H1 (cell line): ENCODE measurements around the gene TAGLN2. TPM values are rescaled to one million over a fixed set of nuclear protein-coding genes. Genes with fewer than 3 reads are reported as not detected.

Experiments
- CTCF ChIA-PET: fragments of 300-600 bp; sonication (Branson Sonifier 250); formaldehyde crosslinking; loops from one replicate; lab custom pipeline; 2021; ENCODE audit not compliant: partially characterized antibody; lab: Charles Lee
- POLR2A ChIA-PET: fragments of 300-600 bp; sonication (Branson Sonifier 250); formaldehyde crosslinking; loops from one replicate; lab custom pipeline; 2021; ENCODE audit warnings: inconsistent platforms; ENCODE audit not compliant: partially characterized antibody; lab: Charles Lee
- DNase-seq, 2 experiments: peaks; one replicate each; pipeline versions ENCODE4 v3.0.0 to v3.0.0-alpha.2; 2010 to 2022; ENCODE audit warnings: low spot score in 2 of 2, low read depth in 1 of 2, mixed read lengths in 1 of 2
- FAIRE-seq: peaks from 2 replicates; lab custom pipeline; 2011; peaks lifted over from hg19 to GRCh38; lab: Jason Lieb, UNC
- H2AFZ ChIP-seq: 2 replicates; pipeline ENCODE4 v1.8.1; 2012; ENCODE audit warnings: low read length, inconsistent platforms
- H2AK5ac ChIP-seq: 2 replicates; pipeline ENCODE4 v1.6.1; 2013; ENCODE audit warnings: low read depth, low read length
- H2BK120ac ChIP-seq: replicated peaks from 2 replicates; pipeline ENCODE3; 2013; ENCODE audit warnings: low read depth, low read length, inconsistent platforms
- H2BK12ac ChIP-seq: 2 replicates; pipeline ENCODE4 v1.6.1; 2013; ENCODE audit warnings: low read depth, low read length
- H2BK15ac ChIP-seq: 2 replicates; pipeline ENCODE4 v1.6.1; 2013; ENCODE audit warnings: low read length
- H2BK20ac ChIP-seq: 2 replicates; pipeline ENCODE4 v1.6.1; 2013; ENCODE audit warnings: low read length
- H2BK5ac ChIP-seq: 2 replicates; pipeline ENCODE4 v1.6.1; 2013; ENCODE audit warnings: low read depth, low read length
- H3K14ac ChIP-seq: 2 replicates; pipeline ENCODE4 v1.6.1; 2013; ENCODE audit warnings: inconsistent platforms; ENCODE audit not compliant: insufficient read length
- H3K18ac ChIP-seq: 2 replicates; pipeline ENCODE4 v1.6.1; 2013; ENCODE audit warnings: low read length; ENCODE audit errors: extremely low read depth
- H3K23ac ChIP-seq: 2 replicates; pipeline ENCODE4 v1.6.1; 2013; ENCODE audit warnings: inconsistent platforms; ENCODE audit not compliant: insufficient read length
- H3K23me2 ChIP-seq: 2 replicates; pipeline ENCODE4 v1.6.1; 2013; ENCODE audit warnings: low read depth, low read length
- H3K27ac ChIP-seq: 2 replicates; pipeline ENCODE4 v1.6.1; 2011; ENCODE audit warnings: low read depth, low read length, inconsistent platforms
- H3K27me3 ChIP-seq, 4 experiments: replicated peaks in 1 of 4; 1 replicate in 1 of 4; 2 replicates in 3 of 4; pipeline versions ENCODE4 v1.6.1 to v1.8.1; 2011 to 2013; ENCODE audit warnings: low read length in 3 of 4, mild to moderate bottlenecking in 3 of 4, inconsistent platforms in 2 of 4, mixed read lengths in 2 of 4, moderate library complexity in 1 of 4; ENCODE audit not compliant: control insufficient read depth in 3 of 4, insufficient read depth in 3 of 4; ENCODE audit errors: extremely low read depth in 1 of 4
- H3K36me3 ChIP-seq, 4 experiments: 2 replicates each; pipeline versions ENCODE4 v1.6.1 to v1.8.1; 2011 to 2013; ENCODE audit warnings: mild to moderate bottlenecking in 4 of 4, low read length in 3 of 4, moderate library complexity in 2 of 4, control low read depth in 1 of 4, inconsistent platforms in 1 of 4; ENCODE audit not compliant: insufficient read depth in 4 of 4, control insufficient read depth in 2 of 4
- H3K4ac ChIP-seq: replicated peaks from 2 replicates; pipeline ENCODE3; 2013; ENCODE audit warnings: low read length, low read depth, mixed read lengths, inconsistent platforms; ENCODE audit not compliant: insufficient read length
- H3K4me1 ChIP-seq, 4 experiments: replicated peaks in 1 of 4; 1 replicate in 1 of 4; 2 replicates in 3 of 4; pipeline versions ENCODE4 v1.6.1 to v1.8.1; 2011 to 2013; ENCODE audit warnings: low read length in 3 of 4, inconsistent platforms in 2 of 4, mixed read lengths in 1 of 4; ENCODE audit not compliant: insufficient read depth in 4 of 4, control insufficient read depth in 3 of 4
- H3K4me2 ChIP-seq, 2 experiments: 2 replicates each; pipeline versions ENCODE4 v1.6.1 to v1.8.1; 2011 to 2013; ENCODE audit warnings: low read depth in 2 of 2, low read length in 2 of 2, control low read depth in 1 of 2, inconsistent platforms in 1 of 2, mild to moderate bottlenecking in 1 of 2; ENCODE audit not compliant: insufficient read depth in 1 of 2
- H3K4me3 ChIP-seq, 4 experiments: fragments of 200-600, 300-600 bp in 1 of 4; sonication (generic), shearing (Covaris generic), sonication (Bioruptor Twin) in 1 of 4; 2 replicates each; pipeline versions ENCODE4 v1.5.1 to v1.8.1; 2011 to 2016; ENCODE audit warnings: low read length in 4 of 4, low read depth in 3 of 4, control low read depth in 2 of 4, inconsistent platforms in 2 of 4, mild to moderate bottlenecking in 2 of 4, mixed read lengths in 1 of 4, moderate library complexity in 1 of 4; ENCODE audit not compliant: insufficient read depth in 2 of 4; ENCODE audit errors: extremely low read depth in 1 of 4
- H3K56ac ChIP-seq: replicated peaks from 2 replicates; pipeline ENCODE3; 2013; ENCODE audit warnings: low read depth, mild to moderate bottlenecking, mixed read lengths, low read length, inconsistent platforms; ENCODE audit not compliant: insufficient read length
- H3K79me1 ChIP-seq: 2 replicates; pipeline ENCODE4 v1.6.1; 2013; ENCODE audit warnings: low read depth, low read length, control low read depth
- H3K79me2 ChIP-seq, 2 experiments: 2 replicates each; pipeline versions ENCODE4 v1.6.1 to v1.8.1; 2012 to 2013; ENCODE audit warnings: low read length in 2 of 2, mild to moderate bottlenecking in 2 of 2, inconsistent platforms in 1 of 2; ENCODE audit not compliant: insufficient read depth in 2 of 2, control insufficient read depth in 1 of 2
- H3K9ac ChIP-seq, 4 experiments: replicated peaks in 1 of 4; 1 replicate in 1 of 4; 2 replicates in 3 of 4; pipeline versions ENCODE4 v1.6.1 to v1.8.1; 2011 to 2013; ENCODE audit warnings: low read depth in 3 of 4, low read length in 3 of 4, control low read depth in 2 of 4, mild to moderate bottlenecking in 2 of 4, moderate library complexity in 2 of 4, inconsistent platforms in 1 of 4; ENCODE audit errors: extremely low read depth in 1 of 4
- H3K9me3 ChIP-seq, 2 experiments: 2 replicates each; pipeline versions ENCODE4 v1.6.1 to v1.8.1; 2012 to 2013; ENCODE audit warnings: mild to moderate bottlenecking in 2 of 2, moderate library complexity in 2 of 2, control low read depth in 1 of 2, inconsistent platforms in 1 of 2, low read depth in 1 of 2, low read length in 1 of 2, mixed read lengths in 1 of 2; ENCODE audit not compliant: insufficient read depth in 2 of 2
- H4K20me1 ChIP-seq, 2 experiments: replicated peaks in 1 of 2; 2 replicates each; pipeline versions ENCODE3 to v1.8.1; 2011 to 2013; ENCODE audit warnings: inconsistent platforms in 2 of 2, low read length in 2 of 2, mild to moderate bottlenecking in 1 of 2; ENCODE audit not compliant: insufficient read depth in 2 of 2, control insufficient read depth in 1 of 2
- H4K5ac ChIP-seq: 2 replicates; pipeline ENCODE4 v1.6.1; 2013; ENCODE audit warnings: low read length, low read depth, mixed read lengths, inconsistent platforms; ENCODE audit not compliant: insufficient read length
- H4K8ac ChIP-seq: 2 replicates; pipeline ENCODE4 v1.8.0; 2013; ENCODE audit warnings: mild to moderate bottlenecking, moderate library complexity, low read length, inconsistent platforms; ENCODE audit not compliant: insufficient read depth; ENCODE audit errors: extremely low read depth
- H4K91ac ChIP-seq: replicated peaks from 2 replicates; pipeline ENCODE3; 2013; ENCODE audit warnings: low read length, mixed read lengths, inconsistent platforms; ENCODE audit not compliant: insufficient read length
- ASH2L ChIP-seq: fragments of 200-600, 300-600 bp; sonication (generic); IDR thresholded peaks from one replicate; pipeline ENCODE4 v1.7.1; 2017; ENCODE audit warnings: low read length
- CEBPB ChIP-seq: IDR thresholded peaks from 2 replicates; pipeline ENCODE4 v1.6.1; 2012; ENCODE audit warnings: low read depth, low read length
- FOSL1 ChIP-seq: IDR thresholded peaks from 2 replicates; pipeline ENCODE4 v1.6.1; 2011; ENCODE audit warnings: mild to moderate bottlenecking, low read depth, low read length, moderate library complexity; ENCODE audit not compliant: insufficient read depth
- HDAC2 ChIP-seq, 2 experiments: fragments of 300-600 bp in 1 of 2; sonication (generic) in 1 of 2; IDR thresholded peaks; 2 replicates each; pipeline ENCODE4 v1.6.1; 2011 to 2012; ENCODE audit warnings: low read depth in 2 of 2, low read length in 2 of 2, mild to moderate bottlenecking in 2 of 2, moderate library complexity in 2 of 2, borderline replicate concordance in 1 of 2, inconsistent platforms in 1 of 2
- SIN3A ChIP-seq, 2 experiments: IDR thresholded peaks in 1 of 2; conservative IDR thresholded peaks in 1 of 2; 2 replicates each; pipeline ENCODE4 v1.6.1; 2011 to 2012; ENCODE audit warnings: low read length in 2 of 2, improper control_type of control experiment in 1 of 2, low read depth in 1 of 2, mild to moderate bottlenecking in 1 of 2
- SUZ12 ChIP-seq: fragments of 200-600 bp; sonication (generic); IDR thresholded peaks from 2 replicates; pipeline ENCODE4 v1.6.1; 2012; ENCODE audit warnings: mild to moderate bottlenecking, inconsistent platforms, low read length, moderate library complexity, mixed read lengths
- WGBS, 2 experiments: shearing (Covaris generic) in 1 of 2; methylation state at CpG; one replicate each; pipeline versions ENCODE4 v1.1.6 to v1.1.7; 2013 to 2015; ENCODE audit warnings: low lambda C conversion rate in 2 of 2, mixed read lengths in 2 of 2, inconsistent platforms in 1 of 2, low coverage in 1 of 2, missing lambda C conversion rate in 1 of 2; ENCODE audit not compliant: insufficient replicate concordance in 2 of 2, insufficient coverage in 1 of 2, insufficient read length in 1 of 2; ENCODE audit errors: extremely low coverage in 1 of 2, missing lambda C conversion rate in 1 of 2; 5-methylcytosine and 5-hydroxymethylcytosine counted together
- polyA plus RNA-seq, 7 experiments: library from polyadenylated mRNA; depleted of rRNA in 3 of 7; stranded (reverse) in 5 of 7; unstranded in 2 of 7; fragments of >200 nt in 5 of 7; fragments of 200-250 nt in 2 of 7; gene quantifications; 1 replicate in 5 of 7; 2 replicates in 1 of 7; 4 replicates in 1 of 7; pipeline versions ENCODE4 v1.2.1 to v1.2.3, GENCODE V29; 2011 to 2013; ENCODE audit warnings: missing spikeins in 2 of 7, mixed read lengths in 2 of 7
- total RNA-seq: library from RNA; stranded (reverse); fragmentation: NEBNext Ultra II Directional; extraction: Animal tissue kit (Norgen Biotek cat#: 25700); gene quantifications from 2 replicates; pipeline ENCODE4 v1.2.1, GENCODE V29; 2021

TAGLN2 gene
- total and polyA plus RNA-seq, 2 of the 8 experiments (the other 6 are each of a cell fraction or from before 2014, with no cell fraction given): 93.0 to 114 TPM

- H3K9ac ChIP-seq: no peak overlapping the region
- no peaks in the 10 kb centered on the region for H3K4me1 ChIP-seq
- WGBS, 2 experiments: 88% methylated on average over 5 of the region's 5 CpGs; no CpG with 5 or more reads in 1 of the 2 experiments
- no peaks in the 10 kb centered on the region for H3K79me1 ChIP-seq
- no peaks in the 10 kb centered on the region for H3K23me2 ChIP-seq
- no peak overlapping the region for H3K56ac ChIP-seq
- no peak overlapping the region for H3K4me3 ChIP-seq
- H2AK5ac ChIP-seq: no peak overlapping the region
- no peaks in the 10 kb centered on the region for H3K9me3 ChIP-seq
- H3K79me2 ChIP-seq: no peaks in the 10 kb centered on the region
- no peak overlapping the region for H2AFZ ChIP-seq
- ChIA-PET CTCF (interaction anchor here (1.8 to 35.5 kb wide), 4 partner anchors 12 to 52 kb away, joined by 5 to 696 read pairs (median 67); no protein-coding TSS in a partner anchor), POLR2A (interaction anchor here (0.9 to 1.8 kb wide), 2 partner anchors 10 to 12 kb away, joined by 3 to 5 read pairs; no protein-coding TSS in a partner anchor)
- H2BK15ac ChIP-seq: no peak overlapping the region
- no peak overlapping the region for H2BK120ac ChIP-seq
- no peak overlapping the region for H3K23ac ChIP-seq
- no peaks in the 10 kb centered on the region for H4K20me1 ChIP-seq
- H3K14ac ChIP-seq: no peak overlapping the region
- H3K36me3 ChIP-seq: no peaks in the 10 kb centered on the region
- H3K18ac ChIP-seq: no peak overlapping the region
- H3K4ac ChIP-seq: no peak overlapping the region
- H4K5ac ChIP-seq: no peak overlapping the region
- H3K27me3 ChIP-seq: no peaks in the 10 kb centered on the region; a peak in 1 of 7 replicates
- no peak overlapping the region for H2BK5ac ChIP-seq
- no peak overlapping the region for H4K91ac ChIP-seq
- TF ChIP-seq HDAC2 (IDR thresholded peaks at IDR 0.05; ENCODE audit: borderline replicate concordance in 1 of 2, low read depth in 2 of 2, low read length in 2 of 2) (no peak), SIN3A (conservative IDR thresholded peaks at IDR 0.05 in 1 of 2, IDR thresholded peaks at IDR 0.05 in 1 of 2; ENCODE audit: low read depth in 1 of 2, low read length in 2 of 2) (no peak), SUZ12 (0 out of 2 replicates have a peak, but pooled peaks have one; percentile 8), FOSL1 (no peak), ASH2L (no peak), CEBPB (no peak)
- DNase-seq (no peak), FAIRE-seq (no peak)
- no peak overlapping the region for H3K27ac ChIP-seq
- H3K4me2 ChIP-seq: no peak overlapping the region
- H4K8ac ChIP-seq: no peak overlapping the region
- no peak overlapping the region for H2BK20ac ChIP-seq
- no peak overlapping the region for H2BK12ac ChIP-seq
Measured at GRCh38 chr1:159952932-159953331, 27.6 kb upstream of the TAGLN2 start.
